ENCODE measurements around the gene DCAF16.

The DCAF16 gene

DNA sequence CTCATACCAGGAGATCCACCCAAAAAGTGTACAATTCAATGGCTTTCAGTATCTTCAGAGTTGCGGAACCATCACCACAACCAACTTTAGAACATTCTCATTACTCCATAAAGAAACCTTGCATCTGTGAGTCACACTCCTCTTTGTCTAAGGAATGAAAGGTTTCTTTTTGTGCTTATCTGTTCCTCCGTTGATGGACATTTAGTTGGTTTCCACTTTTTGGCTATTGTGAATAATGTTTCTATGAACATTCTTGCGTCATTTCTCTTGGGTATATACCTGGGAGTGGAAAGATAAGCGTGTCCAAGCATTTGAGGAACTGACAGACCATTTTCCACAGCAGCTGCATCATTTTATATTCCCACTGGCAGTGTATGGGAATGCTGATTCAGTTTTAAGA is 39.7 kb downstream of the DCAF16 start:
- no peak for DNase-seq (ENCODE audit: extremely low read depth, low read depth)
- TF ChIP-seq, protein P1, sequence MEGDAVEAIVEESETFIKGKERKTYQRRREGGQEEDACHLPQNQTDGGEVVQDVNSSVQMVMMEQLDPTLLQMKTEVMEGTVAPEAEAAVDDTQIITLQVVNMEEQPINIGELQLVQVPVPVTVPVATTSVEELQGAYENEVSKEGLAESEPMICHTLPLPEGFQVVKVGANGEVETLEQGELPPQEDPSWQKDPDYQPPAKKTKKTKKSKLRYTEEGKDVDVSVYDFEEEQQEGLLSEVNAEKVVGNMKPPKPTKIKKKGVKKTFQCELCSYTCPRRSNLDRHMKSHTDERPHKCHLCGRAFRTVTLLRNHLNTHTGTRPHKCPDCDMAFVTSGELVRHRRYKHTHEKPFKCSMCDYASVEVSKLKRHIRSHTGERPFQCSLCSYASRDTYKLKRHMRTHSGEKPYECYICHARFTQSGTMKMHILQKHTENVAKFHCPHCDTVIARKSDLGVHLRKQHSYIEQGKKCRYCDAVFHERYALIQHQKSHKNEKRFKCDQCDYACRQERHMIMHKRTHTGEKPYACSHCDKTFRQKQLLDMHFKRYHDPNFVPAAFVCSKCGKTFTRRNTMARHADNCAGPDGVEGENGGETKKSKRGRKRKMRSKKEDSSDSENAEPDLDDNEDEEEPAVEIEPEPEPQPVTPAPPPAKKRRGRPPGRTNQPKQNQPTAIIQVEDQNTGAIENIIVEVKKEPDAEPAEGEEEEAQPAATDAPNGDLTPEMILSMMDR (IDR thresholded peaks at IDR 0.05; ENCODE audit: low read depth, low read length), result no peak

- DNase-seq (ENCODE audit: extremely low read depth, low read depth), result no peak
- TF ChIP-seq, protein P1 (IDR thresholded peaks at IDR 0.05; ENCODE audit: low read depth, low read length), result no peak
Observed at GRCh38 chr4:17769406-17770174, 41.0 kb downstream of the DCAF16 start.

DNA sequence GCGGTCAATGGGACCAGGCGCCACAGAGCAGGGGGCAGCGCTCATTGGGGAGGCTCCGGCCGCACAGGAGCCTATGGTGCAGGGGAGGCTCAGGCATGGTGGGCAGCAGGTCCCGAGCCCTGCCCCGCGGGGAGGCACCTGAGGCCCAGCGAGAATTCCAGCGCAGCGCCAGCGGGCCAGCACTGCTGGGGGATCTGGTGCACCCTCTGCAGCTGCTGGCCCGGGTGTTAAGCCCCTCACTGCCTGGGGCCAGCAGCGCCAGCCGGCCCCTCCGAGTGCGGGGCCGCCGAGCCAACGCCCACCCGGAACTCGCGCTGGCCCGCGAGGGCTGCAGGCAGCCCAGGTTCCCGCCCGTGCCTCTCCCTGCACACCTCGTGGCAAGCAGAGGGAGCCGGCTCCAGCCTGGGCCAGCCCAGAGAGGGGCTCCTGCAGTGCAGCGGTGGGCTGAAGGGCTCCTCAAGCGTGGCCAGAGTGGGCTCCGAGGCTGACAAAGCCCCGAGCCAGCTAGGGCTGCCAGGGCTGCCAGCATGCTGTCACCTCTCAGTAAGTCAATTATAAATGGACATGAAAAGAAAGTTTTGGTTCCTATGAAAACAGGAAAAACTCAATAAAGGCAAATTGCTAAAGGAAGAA is 43.6 kb downstream of the DCAF16 start:
- DNase-seq (ENCODE audit: extremely low read depth, low read depth), result no peak
- TF ChIP-seq, protein P1 (IDR thresholded peaks at IDR 0.05; ENCODE audit: low read depth, low read length), result no peak

- no peak for DNase-seq (ENCODE audit: extremely low read depth, low read depth)
Observed at GRCh38 chr4:17765514-17766286, 44.9 kb downstream of the DCAF16 start.

DNA sequence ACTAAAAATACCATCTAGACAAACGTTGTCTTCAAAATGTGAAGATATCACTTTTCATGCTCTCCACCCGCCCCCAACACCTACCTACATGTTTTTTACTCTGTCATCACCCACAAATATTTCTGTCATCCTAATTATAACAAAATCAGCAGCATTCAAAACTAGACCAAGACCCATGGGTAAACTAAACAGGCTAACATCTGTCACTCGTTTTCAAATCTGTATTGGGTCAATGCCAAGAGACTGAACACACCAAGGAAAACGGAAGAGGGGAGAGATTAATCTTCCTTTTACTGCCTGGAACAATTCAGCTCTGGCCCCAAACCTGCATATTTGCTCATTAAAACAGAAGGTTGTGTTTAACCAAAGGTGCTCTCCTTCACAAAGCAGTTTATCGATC is 46.6 kb downstream of the DCAF16 start:
- TF ChIP-seq, protein P1 (IDR thresholded peaks at IDR 0.05; ENCODE audit: low read depth, low read length), result no peak
- no peak for DNase-seq (ENCODE audit: extremely low read depth, low read depth)

More at GRCh38 chr4:17765514-17766286, 44.9 kb downstream of the DCAF16 start:
- TF ChIP-seq, protein P1 (IDR thresholded peaks at IDR 0.05; ENCODE audit: low read depth, low read length), result no peak

GRCh38 chr4:17763416-17763815 is 47.1 kb downstream of the DCAF16 start:
- TF ChIP-seq, protein P1 (IDR thresholded peaks at IDR 0.05; ENCODE audit: low read depth, low read length), result no peak
- DNase-seq (ENCODE audit: extremely low read depth, low read depth), result no peak

GRCh38 chr4:17762726-17763125 is 47.8 kb downstream of the DCAF16 start:
- TF ChIP-seq, protein P1 (IDR thresholded peaks at IDR 0.05; ENCODE audit: low read depth, low read length), result peak; percentile 11
- DNase-seq (ENCODE audit: extremely low read depth, low read depth), result no peak
